ENCODE results near the gene ZSWIM1.

Gene ZSWIM1

GRCh38 chr20:45933266-45934045 is 52.4 kb downstream of the ZSWIM1 start:
- DNase-seq: peak; percentile 65

- DNase-seq: no peak
These were observed 53.1 kb downstream of the ZSWIM1 start for GRCh38 chr20:45934046-45934585.

Measured in GF-D8 (cell line).